ENCODE data around the gene IMPACT. TPM values are rescaled to one million over a fixed set of nuclear protein-coding genes. Genes with fewer than 3 reads are reported as not detected.

IMPACT gene
- total RNA-seq, 1 experiment from 2014 or later: 36.2 TPM

GRCh38 chr18:24380163-24380747 is 46.2 kb upstream of the IMPACT start:
- Histone ChIP-seq H3K4me3 (ENCODE audit: low read depth in 2 of 2, low read length in 2 of 2) (no peak overlapping the region), H3K27me3 (ENCODE audit: control insufficient read depth, insufficient read depth, low read length) (no peaks in the 10 kb centered on the region), H3K36me3 (ENCODE audit: control insufficient read depth, insufficient read depth, low read length) (no peaks in the 10 kb centered on the region), H3K9me3 (ENCODE audit: control insufficient read depth, insufficient read depth, low read depth, low read length) (no peaks in the 10 kb centered on the region), H3K27ac (ENCODE audit: low read length) (no peak overlapping the region), H3K4me1 (ENCODE audit: control insufficient read depth, insufficient read depth, low read length) (no peaks in the 10 kb centered on the region)
- intact Hi-C loops (cut with micrococcal nuclease; ENCODE audit: unreplicated experiment): no loop called here
- no peak for ATAC-seq
- in situ Hi-C loops (cut with HindIII; ENCODE audit: low pct_unique_long_range_greater_than_20kb, low sequenced_read_pairs): no loop called here
- no TSS peak for BruUV-seq (replicated peaks)
- ChIA-PET CTCF (no interaction called here), POLR2A (interaction anchor here (0.5 kb wide), 1 partner anchor 709 kb away, joined by 3 read pairs; no protein-coding TSS in a partner anchor)
- no peak for DNase-seq (ENCODE audit: low read depth, low spot score)
- TF ChIP-seq REST (IDR thresholded peaks at IDR 0.05; ENCODE audit: insufficient read depth in 1 of 2, low read depth in 2 of 2, low read length in 1 of 2) (no peak), SIN3A (IDR thresholded peaks at IDR 0.05; ENCODE audit: borderline replicate concordance, insufficient read depth, low read depth, low read length) (no peak), CTCF (IDR thresholded peaks at IDR 0.05) (no peak), TCF7L2 (IDR thresholded peaks at IDR 0.05; ENCODE audit: low read depth, low read length) (no peak), POLR2AphosphoS5 (IDR thresholded peaks at IDR 0.05; ENCODE audit: low read depth, low read length) (no peak)

DNA sequence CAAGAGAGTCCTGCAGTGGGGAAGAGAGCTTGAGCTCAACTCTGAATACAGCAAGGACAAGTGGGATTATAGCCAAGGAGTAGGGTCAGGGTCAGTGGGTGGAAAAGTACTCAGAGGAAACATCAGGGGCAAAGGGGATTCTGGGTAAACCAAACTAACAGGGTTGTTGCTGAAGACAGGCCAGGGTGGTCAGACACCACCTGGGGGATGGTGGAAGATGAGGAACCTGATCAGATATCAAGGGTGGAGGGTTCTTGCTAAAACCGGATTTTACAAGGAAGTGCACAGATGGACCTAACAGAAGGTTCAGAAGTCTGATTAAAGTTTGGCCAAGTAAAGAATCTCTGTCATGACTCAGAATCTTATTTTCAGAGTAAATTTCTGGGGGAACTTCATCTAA is 45.3 kb upstream of the IMPACT start:
- intact Hi-C loops (cut with micrococcal nuclease; ENCODE audit: unreplicated experiment) (no loop called here), in situ Hi-C loops (cut with HindIII; ENCODE audit: low pct_unique_long_range_greater_than_20kb, low sequenced_read_pairs) (no loop called here)
- H3K4me3 ChIP-seq (ENCODE audit: low read depth in 2 of 2, low read length in 2 of 2): no peak overlapping the region
- TF ChIP-seq TCF7L2 (IDR thresholded peaks at IDR 0.05; ENCODE audit: low read depth, low read length) (no peak), POLR2AphosphoS5 (IDR thresholded peaks at IDR 0.05; ENCODE audit: low read depth, low read length) (no peak), REST (IDR thresholded peaks at IDR 0.05; ENCODE audit: insufficient read depth in 1 of 2, low read depth in 2 of 2, low read length in 1 of 2) (no peak), SIN3A (IDR thresholded peaks at IDR 0.05; ENCODE audit: borderline replicate concordance, insufficient read depth, low read depth, low read length) (no peak), CTCF (IDR thresholded peaks at IDR 0.05) (no peak)
- H3K4me1 ChIP-seq (ENCODE audit: control insufficient read depth, insufficient read depth, low read length): no peaks in the 10 kb centered on the region
- H3K27me3 ChIP-seq (ENCODE audit: control insufficient read depth, insufficient read depth, low read length): no peaks in the 10 kb centered on the region
- DNase-seq (ENCODE audit: low read depth, low spot score) (no peak), ATAC-seq (no peak)
- TSS peak; percentile 27 for BruUV-seq (replicated peaks)
- no peak overlapping the region for H3K27ac ChIP-seq (ENCODE audit: low read length)
- POLR2A ChIA-PET: interaction anchor here (0.6 kb wide), 1 partner anchor 111 kb away, joined by 3 read pairs; no protein-coding TSS in a partner anchor
- CTCF ChIA-PET: no interaction called here
- no peaks in the 10 kb centered on the region for H3K9me3 ChIP-seq (ENCODE audit: control insufficient read depth, insufficient read depth, low read depth, low read length)
- H3K36me3 ChIP-seq (ENCODE audit: control insufficient read depth, insufficient read depth, low read length): no peaks in the 10 kb centered on the region

Data from Panc1 (cell line).